OCI-LY1 (cell line): Measurements from ENCODE around the gene SLC12A6.

Experiments used
- H2AFZ ChIP-seq: fragments of 200-600 bp; sonication (generic), shearing (Covaris generic); 2 replicates; pipeline ENCODE4 v1.6.0; 2014; ENCODE audit warnings: antibody characterized with exemption, mild to moderate bottlenecking, low read length
- H3F3A ChIP-seq: fragments of 200-600 bp; sonication (generic), shearing (Covaris generic); 2 replicates; pipeline ENCODE4 v1.6.0; 2014; ENCODE audit warnings: mild to moderate bottlenecking, antibody characterized with exemption, low read length, moderate library complexity; ENCODE audit not compliant: insufficient read depth
- H3K27ac ChIP-seq: fragments of 200-600 bp; sonication (generic); 2 replicates; pipeline ENCODE4 v1.5.1; 2014; ENCODE audit warnings: low read length, mixed run types, mild to moderate bottlenecking, low read depth; ENCODE audit not compliant: poor library complexity, severe bottlenecking
- H3K27me3 ChIP-seq: fragments of 200-600 bp; sonication (generic); 2 replicates; pipeline ENCODE4 v1.6.0; 2014; ENCODE audit warnings: antibody characterized with exemption, mild to moderate bottlenecking, low read length, moderate library complexity; ENCODE audit not compliant: insufficient read depth
- H3K36me3 ChIP-seq: fragments of 200-600 bp; sonication (generic); 2 replicates; pipeline ENCODE4 v1.6.1; 2014; ENCODE audit warnings: mild to moderate bottlenecking, antibody characterized with exemption, low read length, moderate library complexity, mixed read lengths; ENCODE audit not compliant: insufficient read depth
- H3K4me1 ChIP-seq: fragments of 200-600 bp; sonication (generic); 2 replicates; pipeline ENCODE4 v1.5.1; 2014; ENCODE audit warnings: mild to moderate bottlenecking, low read length, moderate library complexity; ENCODE audit not compliant: insufficient read depth, severe bottlenecking
- H3K4me2 ChIP-seq: fragments of 200-600 bp; sonication (generic), shearing (Covaris generic); 2 replicates; pipeline ENCODE4 v1.6.1; 2014; ENCODE audit warnings: low read length
- H3K4me3 ChIP-seq: fragments of 200-600 bp; sonication (generic); 2 replicates; pipeline ENCODE4 v1.5.1; 2014; ENCODE audit warnings: low read length, low read depth, mild to moderate bottlenecking, mixed read lengths; ENCODE audit not compliant: poor library complexity, severe bottlenecking
- H3K79me2 ChIP-seq: fragments of 200-600 bp; shearing (Covaris generic); 2 replicates; pipeline ENCODE4 v1.6.1; 2016; ENCODE audit warnings: mixed run types, low read length, mixed read lengths; ENCODE audit not compliant: insufficient read depth
- H3K9ac ChIP-seq: fragments of 200-600 bp; sonication (generic), shearing (Covaris generic); 2 replicates; pipeline ENCODE4 v1.6.1; 2014; ENCODE audit warnings: mild to moderate bottlenecking, low read length, mixed read lengths
- H3K9me2 ChIP-seq: fragments of 200-600 bp; sonication (generic), shearing (Covaris generic); 2 replicates; pipeline ENCODE4 v1.6.1; 2014; ENCODE audit warnings: low read depth, mild to moderate bottlenecking, low read length, mixed read lengths
- H3K9me3 ChIP-seq: fragments of 200-600 bp; shearing (Covaris generic); 2 replicates; pipeline ENCODE4 v1.6.1; 2014; ENCODE audit warnings: low read length, mixed read lengths
- H4K20me1 ChIP-seq: fragments of 200-600 bp; sonication (generic), shearing (Covaris generic); 2 replicates; pipeline ENCODE4 v1.6.0; 2016; ENCODE audit warnings: mild to moderate bottlenecking, low read length; ENCODE audit not compliant: insufficient read depth
- CTCF ChIP-seq: fragments of 200-600 bp; sonication (generic), shearing (Covaris generic); IDR thresholded peaks from 2 replicates; pipeline ENCODE4 v1.5.1; 2017; ENCODE audit warnings: mild to moderate bottlenecking, antibody characterized with exemption, low read length, moderate library complexity, mixed read lengths
- EZH2 ChIP-seq: fragments of 200-600 bp; sonication (generic), shearing (Covaris generic); IDR thresholded peaks from 2 replicates; pipeline ENCODE4 v1.8.0; 2017; ENCODE audit warnings: borderline replicate concordance, mixed run types, mild to moderate bottlenecking, antibody characterized with exemption, low read length, moderate library complexity, mixed read lengths

SLC12A6 gene

GRCh38 chr15:34358948-34359347, 21.4 kb upstream of the SLC12A6 start:
- Histone ChIP-seq H3K9me3 (no peaks in the 10 kb centered on the region), H3K4me3 (no peak overlapping the region), H3K9ac (no peak overlapping the region), H3K27me3 (no peaks in the 10 kb centered on the region), H3F3A (no peaks in the 10 kb centered on the region), H3K36me3 (peaks cover 14% of the 10 kb centered on the region; the same call in 1 of the 2 replicates), H2AFZ (no peak overlapping the region), H3K27ac (no peak overlapping the region), H3K4me2 (no peak overlapping the region), H4K20me1 (no peaks in the 10 kb centered on the region), H3K79me2 (no peaks in the 10 kb centered on the region), H3K9me2 (no peaks in the 10 kb centered on the region), H3K4me1 (no peaks in the 10 kb centered on the region)
- TF ChIP-seq CTCF: no peak
- no peak for TF ChIP-seq EZH2

GRCh38 chr15:34358367-34358766, 20.8 kb upstream of the SLC12A6 start:
- H3K4me2 ChIP-seq: no peak overlapping the region
- H3K9me3 ChIP-seq: no peaks in the 10 kb centered on the region

GRCh38 chr15:34357653-34358052, 20.1 kb upstream of the SLC12A6 start:
- peaks cover 14% of the 10 kb centered on the region; the same call in 1 of the 2 replicates for H3K36me3 ChIP-seq
- H3K9me3 ChIP-seq: no peaks in the 10 kb centered on the region
- TF ChIP-seq EZH2 (no peak), CTCF (no peak)
- H3K79me2 ChIP-seq: no peaks in the 10 kb centered on the region
- H4K20me1 ChIP-seq: no peaks in the 10 kb centered on the region
- no peak overlapping the region for H2AFZ ChIP-seq
- no peak overlapping the region for H3K9ac ChIP-seq
- no peaks in the 10 kb centered on the region for H3K27me3 ChIP-seq
- no peaks in the 10 kb centered on the region for H3F3A ChIP-seq
- H3K4me3 ChIP-seq: no peak overlapping the region
- no peak overlapping the region for H3K4me2 ChIP-seq
- H3K9me2 ChIP-seq: no peaks in the 10 kb centered on the region
- H3K4me1 ChIP-seq: no peaks in the 10 kb centered on the region
- H3K27ac ChIP-seq: no peak overlapping the region

More at GRCh38 chr15:34358367-34358766, 20.8 kb upstream of the SLC12A6 start:
- Histone ChIP-seq H3K27me3 (no peaks in the 10 kb centered on the region), H3K9ac (no peak overlapping the region), H3K4me1 (no peaks in the 10 kb centered on the region), H3K79me2 (no peaks in the 10 kb centered on the region), H3K9me2 (no peaks in the 10 kb centered on the region), H3K4me3 (no peak overlapping the region), H3K36me3 (peaks cover 14% of the 10 kb centered on the region; the same call in 1 of the 2 replicates), H3F3A (no peaks in the 10 kb centered on the region), H2AFZ (no peak overlapping the region), H3K27ac (no peak overlapping the region), H4K20me1 (no peaks in the 10 kb centered on the region)
- TF ChIP-seq CTCF (no peak), EZH2 (no peak)
